ENCODE data around the gene MORN5.

MORN5 gene

GRCh38 chr9:122179690-122180074 lies 20.0 kb downstream of the MORN5 start:
- Histone ChIP-seq H3K9me3 (ENCODE audit: control insufficient read depth in 1 of 2, low read length in 2 of 2) (no peaks in the 10 kb centered on the region), H3K27me3 (ENCODE audit: low read depth, low read length) (no peaks in the 10 kb centered on the region), H3K4me3 (ENCODE audit: low read depth in 1 of 2, low read length in 2 of 2) (no peak overlapping the region), H3K36me3 (ENCODE audit: control insufficient read depth in 1 of 2, insufficient read depth in 2 of 2, low read length in 2 of 2) (peaks cover 0 to 3% of the 10 kb centered on the region in 2 donors), H3K4me1 (ENCODE audit: control insufficient read depth in 1 of 2, insufficient read depth in 2 of 2, low read length in 2 of 2) (no peaks in the 10 kb centered on the region), H3K27ac (ENCODE audit: low read length) (no peak overlapping the region)

DNA sequence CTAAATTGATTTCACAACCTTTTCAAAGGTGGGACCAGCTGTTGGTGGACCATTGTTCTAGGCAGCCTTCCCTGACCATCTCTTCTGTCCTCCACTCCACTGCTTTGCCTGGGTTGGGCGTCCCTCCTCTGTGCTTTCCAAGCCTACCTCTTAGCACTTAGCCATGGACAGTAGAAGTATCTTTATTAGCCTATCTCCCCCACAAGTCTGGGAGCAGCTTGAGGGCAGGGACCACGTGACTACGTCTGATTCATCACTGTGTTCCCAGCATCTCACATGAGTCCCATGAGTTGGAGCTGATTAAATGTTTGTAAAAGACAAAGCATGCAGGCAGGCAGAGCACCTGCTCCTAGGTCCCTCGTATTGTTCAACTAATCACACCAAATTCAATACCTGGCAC lies 20.9 kb downstream of the MORN5 start:
- no peaks in the 10 kb centered on the region for H3K9me3 ChIP-seq (ENCODE audit: control insufficient read depth in 1 of 2, low read length in 2 of 2)
- peaks cover 0 to 3% of the 10 kb centered on the region in 2 donors for H3K36me3 ChIP-seq (ENCODE audit: control insufficient read depth in 1 of 2, insufficient read depth in 2 of 2, low read length in 2 of 2)
- H3K27me3 ChIP-seq (ENCODE audit: low read depth, low read length) = no peaks in the 10 kb centered on the region
- no peak overlapping the region for H3K27ac ChIP-seq (ENCODE audit: low read length)
- H3K4me3 ChIP-seq (ENCODE audit: low read depth in 1 of 2, low read length in 2 of 2) = no peak overlapping the region
- H3K4me1 ChIP-seq (ENCODE audit: control insufficient read depth in 1 of 2, insufficient read depth in 2 of 2, low read length in 2 of 2) = no peaks in the 10 kb centered on the region

GRCh38 chr9:122183501-122183900 lies 23.8 kb downstream of the MORN5 start:
- Histone ChIP-seq H3K36me3 (ENCODE audit: control insufficient read depth in 1 of 2, insufficient read depth in 2 of 2, low read length in 2 of 2) (peaks cover 0 to 3% of the 10 kb centered on the region in 2 donors), H3K4me3 (ENCODE audit: low read depth in 1 of 2, low read length in 2 of 2) (no peak overlapping the region), H3K4me1 (ENCODE audit: control insufficient read depth in 1 of 2, insufficient read depth in 2 of 2, low read length in 2 of 2) (no peaks in the 10 kb centered on the region), H3K27me3 (ENCODE audit: low read depth, low read length) (no peaks in the 10 kb centered on the region), H3K9me3 (ENCODE audit: control insufficient read depth in 1 of 2, low read length in 2 of 2) (no peaks in the 10 kb centered on the region), H3K27ac (ENCODE audit: low read length) (no peak overlapping the region)

DNA sequence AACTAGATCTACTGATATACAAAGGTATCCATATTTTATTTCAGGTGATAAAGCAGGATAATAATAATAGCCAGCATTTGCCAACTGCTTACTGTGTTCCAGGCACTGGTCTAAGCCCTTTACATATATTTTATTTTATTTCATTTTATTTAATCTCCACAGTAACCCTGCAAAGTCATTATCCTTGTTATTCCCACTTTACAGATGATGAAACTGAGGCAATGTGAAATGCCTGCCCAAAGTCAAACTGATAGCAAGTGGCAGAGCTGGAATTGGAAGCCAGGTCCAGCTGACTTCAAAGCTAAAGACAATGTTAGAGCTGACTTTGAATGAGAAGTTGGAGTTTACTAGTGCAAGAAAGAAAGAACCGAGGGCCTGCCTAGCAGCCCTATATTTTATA lies 24.8 kb downstream of the MORN5 start:
- Histone ChIP-seq H3K4me1 (ENCODE audit: control insufficient read depth in 1 of 2, insufficient read depth in 2 of 2, low read length in 2 of 2) (no peaks in the 10 kb centered on the region), H3K9me3 (ENCODE audit: control insufficient read depth in 1 of 2, low read length in 2 of 2) (no peaks in the 10 kb centered on the region), H3K36me3 (ENCODE audit: control insufficient read depth in 1 of 2, insufficient read depth in 2 of 2, low read length in 2 of 2) (peaks cover 0 to 3% of the 10 kb centered on the region in 2 donors), H3K4me3 (ENCODE audit: low read depth in 1 of 2, low read length in 2 of 2) (no peak overlapping the region), H3K27ac (ENCODE audit: low read length) (no peak overlapping the region), H3K27me3 (ENCODE audit: low read depth, low read length) (no peaks in the 10 kb centered on the region)

- Histone ChIP-seq H3K27me3 (ENCODE audit: low read depth, low read length) (no peaks in the 10 kb centered on the region), H3K4me1 (ENCODE audit: control insufficient read depth in 1 of 2, insufficient read depth in 2 of 2, low read length in 2 of 2) (no peaks in the 10 kb centered on the region), H3K36me3 (ENCODE audit: control insufficient read depth in 1 of 2, insufficient read depth in 2 of 2, low read length in 2 of 2) (no peaks in the 10 kb centered on the region), H3K4me3 (ENCODE audit: low read depth in 1 of 2, low read length in 2 of 2) (no peak overlapping the region), H3K9me3 (ENCODE audit: control insufficient read depth in 1 of 2, low read length in 2 of 2) (no peaks in the 10 kb centered on the region), H3K27ac (ENCODE audit: low read length) (no peak overlapping the region)
Observed at GRCh38 chr9:122186301-122186700, 26.6 kb downstream of the MORN5 start.

DNA sequence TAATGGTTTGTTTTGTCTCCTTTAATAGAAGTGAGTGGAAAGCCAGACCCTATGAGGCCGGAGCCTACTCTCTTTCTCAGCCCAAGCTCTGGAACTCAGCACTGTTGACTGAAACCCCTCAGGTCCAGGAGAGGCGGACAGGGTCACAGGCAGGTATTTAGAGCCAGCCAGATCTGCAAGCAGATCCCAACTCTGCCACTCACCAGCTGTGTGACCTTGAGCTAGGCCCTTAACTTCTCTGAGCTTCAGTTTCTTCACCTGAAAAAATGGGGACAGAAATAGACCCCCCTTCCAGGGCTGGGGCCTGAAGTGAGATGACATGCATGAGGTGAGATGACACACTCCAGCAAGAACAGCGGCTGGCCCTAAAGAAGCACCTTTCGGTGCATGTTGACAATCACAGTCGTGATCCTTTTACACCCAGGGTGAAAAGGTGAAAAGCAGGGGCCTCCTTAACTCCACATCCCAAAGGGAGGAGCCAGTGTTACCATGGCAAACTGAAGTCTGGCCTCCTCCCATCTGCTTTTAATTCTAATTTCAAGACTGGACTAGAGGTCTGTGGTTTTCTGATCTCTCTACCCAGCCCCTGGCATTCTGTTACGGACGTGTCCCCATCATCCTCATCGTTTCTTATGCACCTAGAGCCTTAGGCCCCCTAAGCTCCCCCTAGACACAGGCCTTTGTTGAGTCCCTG lies 27.2 kb downstream of the MORN5 start:
- no peak overlapping the region for H3K27ac ChIP-seq (ENCODE audit: low read length)
- no peaks in the 10 kb centered on the region for H3K27me3 ChIP-seq (ENCODE audit: low read depth, low read length)
- H3K9me3 ChIP-seq (ENCODE audit: control insufficient read depth in 1 of 2, low read length in 2 of 2) = no peaks in the 10 kb centered on the region
- no peaks in the 10 kb centered on the region for H3K4me1 ChIP-seq (ENCODE audit: control insufficient read depth in 1 of 2, insufficient read depth in 2 of 2, low read length in 2 of 2)
- H3K36me3 ChIP-seq (ENCODE audit: control insufficient read depth in 1 of 2, insufficient read depth in 2 of 2, low read length in 2 of 2) = no peaks in the 10 kb centered on the region
- no peak overlapping the region for H3K4me3 ChIP-seq (ENCODE audit: low read depth in 1 of 2, low read length in 2 of 2)

DNA sequence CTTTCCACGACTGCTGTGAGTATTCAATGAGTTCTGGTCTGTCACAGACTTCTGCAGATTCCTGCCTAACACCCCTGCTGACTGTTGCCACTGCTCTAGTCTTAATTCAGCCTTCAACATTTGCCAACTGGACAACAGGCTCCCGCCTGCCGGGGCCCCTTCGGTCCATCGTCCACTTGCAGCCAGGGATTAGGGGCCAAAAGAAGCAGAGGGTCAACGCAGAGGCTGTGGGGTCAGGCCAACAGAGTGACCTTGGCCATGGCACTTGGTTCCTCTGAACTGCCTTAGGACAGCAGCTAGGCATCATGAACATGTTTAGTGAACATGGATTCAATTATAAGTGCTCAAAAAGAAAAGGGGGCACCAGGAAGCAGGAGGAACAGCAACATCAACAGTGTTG lies 28.7 kb downstream of the MORN5 start:
- Histone ChIP-seq H3K36me3 (ENCODE audit: control insufficient read depth in 1 of 2, insufficient read depth in 2 of 2, low read length in 2 of 2) (no peaks in the 10 kb centered on the region), H3K27ac (ENCODE audit: low read length) (no peak overlapping the region), H3K27me3 (ENCODE audit: low read depth, low read length) (no peaks in the 10 kb centered on the region), H3K9me3 (ENCODE audit: control insufficient read depth in 1 of 2, low read length in 2 of 2) (no peaks in the 10 kb centered on the region), H3K4me1 (ENCODE audit: control insufficient read depth in 1 of 2, insufficient read depth in 2 of 2, low read length in 2 of 2) (no peaks in the 10 kb centered on the region), H3K4me3 (ENCODE audit: low read depth in 1 of 2, low read length in 2 of 2) (no peak overlapping the region)

DNA sequence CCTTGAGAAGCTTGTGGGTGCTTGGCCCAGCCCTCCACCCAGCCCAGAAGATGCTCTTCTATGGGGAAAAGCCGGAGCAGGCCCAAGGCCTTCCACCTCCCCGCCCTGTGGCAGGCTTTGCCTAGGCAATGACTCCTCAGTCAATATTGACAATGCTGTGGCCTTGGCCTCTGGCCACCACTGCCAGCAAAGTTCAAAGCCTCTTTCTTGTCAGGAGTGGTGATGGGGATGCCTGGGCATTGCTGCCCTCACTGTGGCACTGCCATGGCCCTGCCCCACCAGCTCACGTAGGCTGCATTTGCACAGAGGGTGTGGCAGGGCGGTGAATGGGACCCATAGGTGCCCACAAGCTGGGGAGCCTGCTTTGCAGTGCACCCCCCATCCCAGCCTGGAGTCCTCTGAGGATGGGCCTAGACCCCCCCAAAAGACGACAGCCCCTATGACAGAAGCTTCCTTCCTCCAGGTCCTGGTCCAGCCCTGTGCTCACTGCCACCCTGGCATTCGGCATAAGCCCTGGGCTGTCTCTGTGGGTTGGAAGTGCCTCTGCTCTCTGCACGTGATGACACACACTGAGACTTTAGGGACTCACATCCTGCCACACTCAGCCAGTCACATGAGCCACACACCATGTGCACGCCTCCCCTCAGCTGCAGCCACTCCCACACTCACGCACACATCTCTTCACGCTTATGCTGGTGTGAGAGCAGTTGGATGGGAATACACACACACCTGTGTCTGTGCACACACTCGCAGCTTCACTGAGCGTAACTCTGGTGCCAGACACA lies 31.1 kb downstream of the MORN5 start:
- Histone ChIP-seq H3K36me3 (ENCODE audit: control insufficient read depth in 1 of 2, insufficient read depth in 2 of 2, low read length in 2 of 2) (no peaks in the 10 kb centered on the region), H3K27me3 (ENCODE audit: low read depth, low read length) (no peaks in the 10 kb centered on the region), H3K4me1 (ENCODE audit: control insufficient read depth in 1 of 2, insufficient read depth in 2 of 2, low read length in 2 of 2) (no peaks in the 10 kb centered on the region), H3K9me3 (ENCODE audit: control insufficient read depth in 1 of 2, low read length in 2 of 2) (no peaks in the 10 kb centered on the region), H3K27ac (ENCODE audit: low read length) (no peak overlapping the region), H3K4me3 (ENCODE audit: low read depth in 1 of 2, low read length in 2 of 2) (no peak overlapping the region)

- Histone ChIP-seq H3K4me3 (ENCODE audit: low read depth in 1 of 2, low read length in 2 of 2) (no peak overlapping the region), H3K27me3 (ENCODE audit: low read depth, low read length) (no peaks in the 10 kb centered on the region), H3K4me1 (ENCODE audit: control insufficient read depth in 1 of 2, insufficient read depth in 2 of 2, low read length in 2 of 2) (no peaks in the 10 kb centered on the region), H3K9me3 (ENCODE audit: control insufficient read depth in 1 of 2, low read length in 2 of 2) (no peaks in the 10 kb centered on the region), H3K27ac (ENCODE audit: low read length) (no peak overlapping the region), H3K36me3 (ENCODE audit: control insufficient read depth in 1 of 2, insufficient read depth in 2 of 2, low read length in 2 of 2) (no peaks in the 10 kb centered on the region)
Observed at GRCh38 chr9:122191584-122191983, 31.9 kb downstream of the MORN5 start.

DNA sequence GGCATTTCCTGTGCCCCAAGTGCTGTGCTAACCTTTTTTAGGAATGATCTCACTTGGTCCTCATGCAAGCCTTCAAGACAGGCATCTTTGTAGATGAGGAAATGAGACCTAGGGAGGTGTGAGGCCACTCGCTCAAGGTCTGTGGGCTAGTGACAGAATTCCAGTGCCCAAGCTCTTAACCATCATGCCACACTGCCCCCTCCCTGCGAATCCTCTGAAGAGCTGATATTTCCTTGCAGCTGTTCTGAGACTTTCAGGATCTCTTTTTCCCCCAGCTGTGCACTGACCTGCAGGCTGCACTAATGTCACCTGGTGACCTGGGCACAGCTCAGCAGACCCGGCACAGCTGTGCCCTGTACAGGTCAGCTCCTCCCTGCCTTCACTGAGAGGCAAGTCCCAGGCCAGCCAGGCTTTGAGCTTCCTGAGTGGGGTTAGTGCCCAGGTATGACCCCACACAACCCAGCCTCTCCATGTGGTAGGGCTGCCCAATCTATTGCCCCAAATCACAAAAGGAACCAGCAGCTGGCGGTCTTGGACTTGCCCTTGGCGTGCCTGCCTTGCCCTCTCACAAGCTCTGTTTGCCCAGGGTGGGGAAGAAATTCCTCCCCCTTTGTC lies 32.7 kb downstream of the MORN5 start:
- H3K4me3 ChIP-seq (ENCODE audit: low read depth in 1 of 2, low read length in 2 of 2) = no peak overlapping the region
- H3K36me3 ChIP-seq (ENCODE audit: control insufficient read depth in 1 of 2, insufficient read depth in 2 of 2, low read length in 2 of 2) = no peaks in the 10 kb centered on the region
- no peaks in the 10 kb centered on the region for H3K9me3 ChIP-seq (ENCODE audit: control insufficient read depth in 1 of 2, low read length in 2 of 2)
- no peak overlapping the region for H3K27ac ChIP-seq (ENCODE audit: low read length)
- H3K27me3 ChIP-seq (ENCODE audit: low read depth, low read length) = no peaks in the 10 kb centered on the region
- H3K4me1 ChIP-seq (ENCODE audit: control insufficient read depth in 1 of 2, insufficient read depth in 2 of 2, low read length in 2 of 2) = no peaks in the 10 kb centered on the region

DNA sequence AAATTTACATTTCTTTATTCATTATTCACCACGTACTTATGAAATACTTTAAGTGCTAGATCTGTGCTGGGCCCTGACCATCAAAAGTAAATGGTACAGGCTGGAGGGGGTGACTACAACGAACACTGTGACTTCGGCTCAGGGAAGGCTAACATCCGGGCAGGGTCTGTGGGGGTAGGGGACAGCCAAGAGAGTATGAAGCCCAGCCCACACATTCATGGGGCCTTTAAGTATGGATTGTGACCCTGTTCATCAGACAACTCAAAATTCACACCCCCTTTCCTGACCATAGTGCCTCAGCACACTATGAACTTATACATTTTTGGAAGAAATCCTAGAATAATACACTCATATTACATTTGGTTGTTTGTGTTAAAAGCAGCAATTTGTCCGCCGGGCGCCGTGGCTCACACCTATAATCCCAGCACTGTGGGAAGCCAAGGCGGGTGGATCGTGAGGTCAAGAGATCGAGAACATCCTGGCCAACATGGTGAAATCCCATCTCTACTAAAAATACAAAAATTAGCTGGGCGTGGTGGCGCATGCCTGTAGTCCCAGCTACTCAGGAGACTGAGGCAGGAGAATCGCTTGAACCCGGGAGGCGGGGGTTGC lies 33.3 kb downstream of the MORN5 start:
- no peaks in the 10 kb centered on the region for H3K27me3 ChIP-seq (ENCODE audit: low read depth, low read length)
- no peaks in the 10 kb centered on the region for H3K36me3 ChIP-seq (ENCODE audit: control insufficient read depth in 1 of 2, insufficient read depth in 2 of 2, low read length in 2 of 2)
- no peak overlapping the region for H3K4me3 ChIP-seq (ENCODE audit: low read depth in 1 of 2, low read length in 2 of 2)
- H3K9me3 ChIP-seq (ENCODE audit: control insufficient read depth in 1 of 2, low read length in 2 of 2) = no peaks in the 10 kb centered on the region
- H3K4me1 ChIP-seq (ENCODE audit: control insufficient read depth in 1 of 2, insufficient read depth in 2 of 2, low read length in 2 of 2) = no peaks in the 10 kb centered on the region
- no peak overlapping the region for H3K27ac ChIP-seq (ENCODE audit: low read length)
